Measurements from ENCODE around the gene SPAG5. TPM values are rescaled to one million over a fixed set of nuclear protein-coding genes. Genes with fewer than 3 reads are reported as not detected.

SPAG5 gene
- total RNA-seq, 3 donors from 2014 or later (not counting 1 experiment from before 2014, with no cell fraction given): 18.0 to 19.6 (median 19.3) TPM

DNA sequence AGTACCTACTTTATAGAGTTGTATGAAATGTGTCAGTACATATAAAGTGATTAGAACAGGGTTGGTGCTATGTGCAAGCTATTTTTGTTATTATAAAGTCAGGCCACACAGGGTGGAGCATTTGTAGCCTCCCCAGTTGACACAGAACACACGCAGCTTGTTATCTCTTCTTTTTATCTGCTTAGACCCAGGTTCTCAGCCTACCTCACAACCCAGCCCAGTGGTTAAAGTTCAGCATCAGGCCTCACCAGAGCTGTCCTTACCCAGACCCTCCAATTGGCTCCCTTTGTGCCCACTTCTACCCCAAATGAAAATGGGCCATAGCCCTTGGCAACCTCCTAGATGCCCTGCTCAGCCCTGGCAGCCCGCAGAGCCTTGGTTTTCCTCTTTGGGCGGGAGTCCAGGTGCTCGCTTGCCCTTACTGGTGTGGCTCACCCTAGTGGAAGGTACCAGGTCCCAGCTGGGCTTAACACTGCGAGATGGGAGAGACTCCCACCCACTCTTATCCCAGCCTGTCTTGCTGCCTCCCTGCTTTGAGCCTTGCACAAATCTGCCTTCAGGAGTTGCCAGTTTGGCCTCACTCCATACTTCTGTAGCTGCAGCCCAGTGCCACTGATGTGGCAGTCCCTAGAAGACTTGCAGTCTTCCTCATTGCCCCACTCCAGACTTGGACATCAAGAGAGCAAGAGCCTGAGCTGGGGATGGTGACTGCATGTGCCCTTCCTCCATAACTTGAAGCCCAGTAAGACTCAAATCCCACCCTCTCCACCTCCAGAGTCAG lies 26.4 kb downstream of the SPAG5 start:
- Histone ChIP-seq H3K4me1 (ENCODE audit: control insufficient read depth, insufficient read depth, low read length) (peaks cover 38% of the 10 kb centered on the region), H3K27me3 (ENCODE audit: control insufficient read depth, insufficient read depth, low read length) (no peaks in the 10 kb centered on the region), H3K4me3 (ENCODE audit: low read length) (peak overlapping the region; percentile 93), H3K9me3 (ENCODE audit: control insufficient read depth, insufficient read depth, low read length) (no peaks in the 10 kb centered on the region), H3K27ac (ENCODE audit: low read length) (peak overlapping the region; percentile 88), H3K36me3 (ENCODE audit: control insufficient read depth, insufficient read depth, low read length) (no peaks in the 10 kb centered on the region)
- Mint-ChIP-seq H3K9me3 (no peaks in the 10 kb centered on the region), H3K36me3 (no peaks in the 10 kb centered on the region), H3K4me3 (peak overlapping the region; percentile 96), H3K27ac (peak overlapping the region; percentile 88 to 91), H3K4me1 (peaks cover 59 to 62% of the 10 kb centered on the region in 2 donors), H3K27me3 (ENCODE audit: low read depth in 2 of 2) (no peaks in the 10 kb centered on the region)
- DNase-seq: peak in 1 of 2 donors; percentile 25
- 69% methylated on average over 5 of the region's 5 CpGs for WGBS (ENCODE audit: insufficient coverage)
- intact Hi-C loops (cut with micrococcal nuclease): no loop called here
- ATAC-seq: no peak
- TF ChIP-seq CTCF (IDR thresholded peaks at IDR 0.05): no peak

DNA sequence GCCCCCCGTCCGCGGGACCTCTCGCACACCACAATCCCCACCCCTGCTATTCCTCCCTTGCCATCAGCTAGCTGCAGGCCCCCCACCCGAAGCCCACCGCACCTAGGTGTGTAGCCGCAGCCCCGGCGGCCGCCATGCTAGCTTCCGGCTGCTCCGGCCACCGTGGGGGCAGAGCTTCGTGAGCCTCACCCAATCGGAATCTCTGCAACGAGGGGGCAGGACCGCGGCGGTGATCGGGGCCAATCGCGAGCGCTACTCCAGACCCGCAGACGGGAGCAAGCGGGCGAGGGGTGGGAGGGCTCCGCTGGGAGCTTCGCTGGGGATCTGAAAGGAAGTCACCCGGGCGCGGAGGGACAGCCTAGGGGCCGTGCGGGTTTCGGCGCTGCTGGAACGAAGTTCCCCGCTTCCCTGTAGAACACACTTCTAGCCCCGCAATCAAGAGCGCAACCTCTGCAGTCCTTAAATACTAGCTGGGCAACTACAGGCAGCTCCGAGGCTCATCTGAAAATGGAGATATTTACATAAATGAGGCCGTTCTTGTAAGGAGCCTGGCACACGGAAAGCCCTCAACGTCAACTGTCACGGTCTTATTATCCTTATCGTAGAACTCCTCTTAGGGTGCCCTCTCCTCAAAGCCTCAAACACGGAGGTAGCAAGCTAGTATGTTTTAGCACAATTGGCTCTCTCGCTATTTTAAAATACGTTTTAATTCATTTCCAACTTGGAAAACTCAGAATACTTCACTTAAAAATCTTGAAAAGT lies 27.3 kb downstream of the SPAG5 start, which contains the start of gene PIGS:
TSS of gene PIGS (minus strand) at position 164 of the 762 bp plus-strand sequence. CDS start at position 136, 28 bp downstream.
- Mint-ChIP-seq H3K36me3 (no peaks in the 10 kb centered on the region), H3K4me1 (peaks cover 55 to 58% of the 10 kb centered on the region in 2 donors), H3K27ac (peak within 1 kb of the TSS; percentile 88 to 91), H3K27me3 (ENCODE audit: low read depth in 2 of 2) (no peaks in the 10 kb centered on the region), H3K4me3 (peak within 1 kb of the TSS; percentile 96), H3K9me3 (no peaks in the 10 kb centered on the region)
- ATAC-seq (peak; percentile 97 to 99 (median 97)), DNase-seq (peak; percentile 88 to 94)
- TF ChIP-seq CTCF (IDR thresholded peaks at IDR 0.05): no peak
- intact Hi-C loops (cut with micrococcal nuclease): loop anchor here (2.0 kb wide), 1 partner anchor 23 kb away; no protein-coding TSS in a partner anchor
- Histone ChIP-seq H3K9me3 (ENCODE audit: control insufficient read depth, insufficient read depth, low read length) (no peaks in the 10 kb centered on the region), H3K4me1 (ENCODE audit: control insufficient read depth, insufficient read depth, low read length) (peaks cover 32% of the 10 kb centered on the region), H3K4me3 (ENCODE audit: low read length) (peak within 1 kb of the TSS; percentile 93), H3K36me3 (ENCODE audit: control insufficient read depth, insufficient read depth, low read length) (no peaks in the 10 kb centered on the region), H3K27me3 (ENCODE audit: control insufficient read depth, insufficient read depth, low read length) (no peaks in the 10 kb centered on the region), H3K27ac (ENCODE audit: low read length) (peak within 1 kb of the TSS; percentile 88)
- 1% methylated on average over 49 of the region's 49 CpGs for WGBS (ENCODE audit: insufficient coverage)

DNA sequence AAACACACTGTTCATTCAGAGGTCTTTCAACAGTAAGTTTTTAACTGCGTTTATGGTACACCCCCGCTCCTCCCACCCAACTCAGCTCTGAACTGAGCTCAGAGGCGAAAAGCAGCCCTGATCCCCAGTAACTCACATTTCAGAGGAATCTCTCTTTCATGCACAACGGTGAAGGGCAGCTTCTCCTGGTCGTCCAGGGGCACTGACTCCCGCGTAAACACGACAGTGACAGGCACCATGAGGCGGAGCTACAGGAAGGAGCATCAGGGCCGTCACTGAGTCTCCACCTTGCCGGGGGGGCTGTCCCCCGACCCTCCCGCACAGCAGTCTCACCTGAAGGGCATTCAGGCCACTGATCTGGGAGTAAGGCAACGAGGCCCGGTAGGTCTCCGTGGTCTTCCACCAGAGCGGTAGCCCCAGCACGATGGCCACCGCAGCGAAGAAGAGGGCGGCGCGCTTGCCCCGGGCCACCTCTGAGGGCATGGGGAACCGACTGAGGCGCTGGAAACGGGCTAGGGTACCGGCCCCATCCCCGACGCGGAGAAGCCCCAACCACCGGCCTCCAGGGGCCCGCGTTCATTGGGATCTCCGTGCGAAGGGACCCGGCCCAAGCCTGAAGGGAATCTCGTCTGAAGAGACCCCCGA lies 28.0 kb downstream of the SPAG5 start:
- peaks cover 48 to 51% of the 10 kb centered on the region in 2 donors for H3K4me1 Mint-ChIP-seq
- peaks cover 26% of the 10 kb centered on the region for H3K4me1 ChIP-seq (ENCODE audit: control insufficient read depth, insufficient read depth, low read length)
- under 1% methylated on average over 39 of the region's 39 CpGs for WGBS (ENCODE audit: insufficient coverage)

More for the DNA sequence above, 28.0 kb downstream of the SPAG5 start:
- no peaks in the 10 kb centered on the region for H3K9me3 ChIP-seq (ENCODE audit: control insufficient read depth, insufficient read depth, low read length)
- peak overlapping the region; percentile 93 for H3K4me3 ChIP-seq (ENCODE audit: low read length)
- H3K27ac ChIP-seq (ENCODE audit: low read length): peak overlapping the region; percentile 88
- no peaks in the 10 kb centered on the region for H3K36me3 ChIP-seq (ENCODE audit: control insufficient read depth, insufficient read depth, low read length)
- H3K36me3 Mint-ChIP-seq: no peaks in the 10 kb centered on the region
- TF ChIP-seq CTCF (IDR thresholded peaks at IDR 0.05): no peak
- DNase-seq (peak; percentile 40 to 69), ATAC-seq (peak; percentile 32 to 63 (median 40))
- no peaks in the 10 kb centered on the region for H3K27me3 Mint-ChIP-seq (ENCODE audit: low read depth in 2 of 2)
- no peaks in the 10 kb centered on the region for H3K27me3 ChIP-seq (ENCODE audit: control insufficient read depth, insufficient read depth, low read length)
- H3K9me3 Mint-ChIP-seq: no peaks in the 10 kb centered on the region
- intact Hi-C loops (cut with micrococcal nuclease): loop anchor here (2.0 kb wide), 1 partner anchor 22 kb away; no protein-coding TSS in a partner anchor
- peak overlapping the region; percentile 96 for H3K4me3 Mint-ChIP-seq
- H3K27ac Mint-ChIP-seq: peak overlapping the region; percentile 88 to 91
